ENCODE data around the gene ARL3. TPM values are rescaled to one million over a fixed set of nuclear protein-coding genes. Genes with fewer than 3 reads are reported as not detected.

Gene ARL3
- total and polyA plus RNA-seq, 2 donors (not counting 1 experiment from before 2014, with no cell fraction given) = 10.6 to 22.9 TPM

GRCh38 chr10:102656791-102657371 is 57.3 kb downstream of the ARL3 start:
- Histone ChIP-seq H3K9me3 (ENCODE audit: control insufficient read depth, insufficient read depth, low read depth, low read length) (no peaks in the 10 kb centered on the region), H4K20me1 (ENCODE audit: control insufficient read depth, extremely low read depth, insufficient read depth, low read length) (no peaks in the 10 kb centered on the region), H3K4me2 (ENCODE audit: extremely low read depth, insufficient read depth, low read length) (no peak overlapping the region), H2AFZ (ENCODE audit: low read length) (no peak overlapping the region), H3K9ac (ENCODE audit: insufficient read depth, low read length) (no peak overlapping the region), H3K4me1 (ENCODE audit: control insufficient read depth, extremely low read depth, insufficient read depth, low read length) (peaks cover 16% of the 10 kb centered on the region), H3K27me3 (ENCODE audit: control insufficient read depth, insufficient read depth, low read length) (no peaks in the 10 kb centered on the region), H3K27ac (ENCODE audit: insufficient read depth, low read length) (no peak overlapping the region), H3K36me3 (ENCODE audit: control insufficient read depth, insufficient read depth, low read length) (peaks cover 24% of the 10 kb centered on the region), H3K79me2 (ENCODE audit: control insufficient read depth, insufficient read depth, low read length) (peaks cover 33% of the 10 kb centered on the region), H3K4me3 (replicated peaks in 1 of 4; ENCODE audit: control extremely low read depth in 1 of 4, insufficient read depth in 1 of 4, low read depth in 3 of 4, low read length in 4 of 4) (no peak overlapping the region)
- TF ChIP-seq EZH2 (IDR thresholded peaks at IDR 0.05; ENCODE audit: low read length, missing control alignments) (no peak), CTCF (conservative IDR thresholded peaks at IDR 0.05 in 1 of 2, IDR thresholded peaks at IDR 0.05 in 1 of 2; ENCODE audit: low read depth in 1 of 2, low read length in 2 of 2) (no peak)
- DNase-seq (ENCODE audit: low read depth in 2 of 2) = no peak

GRCh38 chr10:102656026-102656425 is 58.2 kb downstream of the ARL3 start:
- Histone ChIP-seq H3K4me1 (ENCODE audit: control insufficient read depth, extremely low read depth, insufficient read depth, low read length) (peaks cover 10% of the 10 kb centered on the region), H3K27me3 (ENCODE audit: control insufficient read depth, insufficient read depth, low read length) (no peaks in the 10 kb centered on the region), H4K20me1 (ENCODE audit: control insufficient read depth, extremely low read depth, insufficient read depth, low read length) (no peaks in the 10 kb centered on the region), H3K36me3 (ENCODE audit: control insufficient read depth, insufficient read depth, low read length) (peaks cover 24% of the 10 kb centered on the region), H3K9ac (ENCODE audit: insufficient read depth, low read length) (no peak overlapping the region), H3K27ac (ENCODE audit: insufficient read depth, low read length) (no peak overlapping the region), H3K4me2 (ENCODE audit: extremely low read depth, insufficient read depth, low read length) (no peak overlapping the region), H3K9me3 (ENCODE audit: control insufficient read depth, insufficient read depth, low read depth, low read length) (no peaks in the 10 kb centered on the region), H2AFZ (ENCODE audit: low read length) (no peak overlapping the region), H3K4me3 (replicated peaks in 1 of 4; ENCODE audit: control extremely low read depth in 1 of 4, insufficient read depth in 1 of 4, low read depth in 3 of 4, low read length in 4 of 4) (no peak overlapping the region), H3K79me2 (ENCODE audit: control insufficient read depth, insufficient read depth, low read length) (peaks cover 42% of the 10 kb centered on the region)
- no peak for DNase-seq (ENCODE audit: low read depth in 2 of 2)
- no peak for TF ChIP-seq EZH2 (IDR thresholded peaks at IDR 0.05; ENCODE audit: low read length, missing control alignments)
- no peak for TF ChIP-seq CTCF (conservative IDR thresholded peaks at IDR 0.05 in 1 of 2, IDR thresholded peaks at IDR 0.05 in 1 of 2; ENCODE audit: low read depth in 1 of 2, low read length in 2 of 2)

GRCh38 chr10:102654969-102655368 is 59.2 kb downstream of the ARL3 start:
- no peak overlapping the region for H3K4me2 ChIP-seq (ENCODE audit: extremely low read depth, insufficient read depth, low read length)
- H3K27me3 ChIP-seq (ENCODE audit: control insufficient read depth, insufficient read depth, low read length) = no peaks in the 10 kb centered on the region
- H3K9ac ChIP-seq (ENCODE audit: insufficient read depth, low read length) = no peak overlapping the region
- H3K9me3 ChIP-seq (ENCODE audit: control insufficient read depth, insufficient read depth, low read depth, low read length) = no peaks in the 10 kb centered on the region
- H3K27ac ChIP-seq (ENCODE audit: insufficient read depth, low read length) = no peak overlapping the region
- no peaks in the 10 kb centered on the region for H4K20me1 ChIP-seq (ENCODE audit: control insufficient read depth, extremely low read depth, insufficient read depth, low read length)
- peaks cover 24% of the 10 kb centered on the region for H3K36me3 ChIP-seq (ENCODE audit: control insufficient read depth, insufficient read depth, low read length)
- TF ChIP-seq CTCF (conservative IDR thresholded peaks at IDR 0.05 in 1 of 2, IDR thresholded peaks at IDR 0.05 in 1 of 2; ENCODE audit: low read depth in 1 of 2, low read length in 2 of 2) (no peak), EZH2 (IDR thresholded peaks at IDR 0.05; ENCODE audit: low read length, missing control alignments) (no peak)
- no peak overlapping the region for H3K4me3 ChIP-seq (replicated peaks in 1 of 4; ENCODE audit: control extremely low read depth in 1 of 4, insufficient read depth in 1 of 4, low read depth in 3 of 4, low read length in 4 of 4)
- no peak overlapping the region for H2AFZ ChIP-seq (ENCODE audit: low read length)
- peaks cover 8% of the 10 kb centered on the region for H3K4me1 ChIP-seq (ENCODE audit: control insufficient read depth, extremely low read depth, insufficient read depth, low read length)
- no peak for DNase-seq (ENCODE audit: low read depth in 2 of 2)
- peaks cover 52% of the 10 kb centered on the region for H3K79me2 ChIP-seq (ENCODE audit: control insufficient read depth, insufficient read depth, low read length)
